GM12878 (cell line): ENCODE results near the gene UBE2M. TPM values are rescaled to one million over a fixed set of nuclear protein-coding genes. Genes with fewer than 3 reads are reported as not detected.
A peak's percentile ranks its signal among the peaks of the same experiment; 100 is the strongest.

ENCODE experiments used
- BCL3 ChIP-seq: IDR thresholded peaks from 2 replicates; pipeline ENCODE4 v1.6.1; 2011; ENCODE audit warnings: borderline replicate concordance, low read depth, mild to moderate bottlenecking, moderate library complexity, low read length; ENCODE audit not compliant: insufficient read depth, poor library complexity, severe bottlenecking
- HDAC6 ChIP-seq: fragments of 200-600 bp; sonication (generic); IDR thresholded peaks from one replicate; pipeline ENCODE4 v1.8.0; 2017; ENCODE audit warnings: antibody characterized with exemption; ENCODE audit not compliant: unreplicated experiment
- HSF1 ChIP-seq: fragments of 150-350 bp; IDR thresholded peaks from 2 replicates; pipeline ENCODE4 v1.6.1; 2014; ENCODE audit warnings: mild to moderate bottlenecking, low read depth, low read length
- KLF5 ChIP-seq: fragments of 450-650 bp; IDR thresholded peaks from 2 replicates; pipeline ENCODE4 v1.6.1; 2014; ENCODE audit warnings: mild to moderate bottlenecking; ENCODE audit not compliant: partially characterized antibody
- MXI1 ChIP-seq: fragments of 150-350 bp; IDR thresholded peaks from 2 replicates; pipeline ENCODE4 v1.6.1; 2011; ENCODE audit warnings: low read depth, mild to moderate bottlenecking, inconsistent platforms, low read length, improper control_type of control experiment
- NBN ChIP-seq: fragments of 450-650 bp; IDR thresholded peaks from 2 replicates; pipeline ENCODE4 v1.6.1; 2016
- POU2F2 ChIP-seq: IDR thresholded peaks from 3 replicates; pipeline ENCODE4 v1.6.1; 2011; ENCODE audit warnings: low read depth, mild to moderate bottlenecking, low read length, borderline replicate concordance
- RAD21 ChIP-seq: IDR thresholded peaks from 2 replicates; pipeline ENCODE4 v1.6.1; 2011; ENCODE audit warnings: mild to moderate bottlenecking, low read depth, low read length, moderate library complexity; ENCODE audit not compliant: insufficient read depth
- RCOR1 ChIP-seq: conservative IDR thresholded peaks from 2 replicates; pipeline ENCODE4 v1.6.1; 2012; ENCODE audit warnings: low read depth, low read length, improper control_type of control experiment
- SIX5 ChIP-seq: IDR thresholded peaks from 2 replicates; pipeline ENCODE4 v1.6.1; 2011; ENCODE audit warnings: mild to moderate bottlenecking, low read depth, low read length, moderate library complexity; ENCODE audit not compliant: severe bottlenecking
- SMC3 ChIP-seq: IDR thresholded peaks from 2 replicates; pipeline ENCODE4 v1.6.1; 2011; ENCODE audit warnings: low read length, improper control_type of control experiment, borderline replicate concordance
- STAT3 ChIP-seq: IDR thresholded peaks from 2 replicates; pipeline ENCODE4 v1.6.1; 2011; ENCODE audit warnings: low read depth, low read length, improper control_type of control experiment
- SUPT20H ChIP-seq: IDR thresholded peaks from 2 replicates; pipeline ENCODE4 v1.6.1; 2011; ENCODE audit warnings: low read depth, mild to moderate bottlenecking, low read length, moderate library complexity, borderline replicate concordance; ENCODE audit not compliant: control insufficient read depth
- TAF1 ChIP-seq: IDR thresholded peaks from 2 replicates; pipeline ENCODE4 v1.6.1; 2011; ENCODE audit warnings: mild to moderate bottlenecking, low read depth, low read length, borderline replicate concordance
- TCF12 ChIP-seq: IDR thresholded peaks from 2 replicates; pipeline ENCODE4 v1.6.1; 2011; ENCODE audit warnings: low read depth, mild to moderate bottlenecking, low read length
- TCF7 ChIP-seq: IDR thresholded peaks from 2 replicates; pipeline ENCODE4 v1.6.1; 2014; ENCODE audit warnings: antibody characterized with exemption, borderline replicate concordance
- ZNF384 ChIP-seq: IDR thresholded peaks from 2 replicates; pipeline ENCODE4 v1.6.1; 2012; ENCODE audit warnings: low read depth, mild to moderate bottlenecking, low read length, improper control_type of control experiment, borderline replicate concordance
- ZNF687 ChIP-seq: fragments of 450-650 bp; IDR thresholded peaks from 2 replicates; pipeline ENCODE4 v1.6.1; 2017; ENCODE audit warnings: mild to moderate bottlenecking, moderate library complexity
- polyA plus RNA-seq, 11 experiments: library from polyadenylated mRNA; depleted of rRNA in 4 of 11; unstranded in 6 of 11; stranded (reverse) in 5 of 11; fragments of >200 nt; fragmentation: Nextera tagmentation in 4 of 11; fragmentation: Illumina TruSeq in 1 of 11; extraction: Ambion mirVana in 4 of 11; extraction: Trizol in 1 of 11; gene quantifications; 1 replicate in 1 of 11; 2 replicates in 10 of 11; pipeline versions ENCODE4 v1.2.1 to v1.2.3, GENCODE V29; 2011 to 2016; ENCODE audit warnings: inconsistent platforms in 2 of 11, missing spikeins in 2 of 11, low read depth in 1 of 11
- total RNA-seq, 4 experiments: library from RNA; depleted of rRNA in 3 of 4; stranded (reverse); fragments of >200 nt in 3 of 4; fragmentation: Illumina TruSeq in 1 of 4; extraction: Trizol in 1 of 4; gene quantifications; 2 replicates each; pipeline versions ENCODE4 v1.2.1 to v1.2.3, GENCODE V29; 2013 to 2021
- TF ChIP-seq, protein P1 (sequence below), 3 experiments: IDR thresholded peaks in 2 of 3; conservative IDR thresholded peaks in 1 of 3; 2 replicates each; pipeline ENCODE4 v1.5.1; 2011; ENCODE audit warnings: low read depth in 3 of 3, low read length in 3 of 3, mild to moderate bottlenecking in 3 of 3, control low read depth in 2 of 3, moderate library complexity in 2 of 3, inconsistent platforms in 1 of 3, mixed read lengths in 1 of 3; ENCODE audit not compliant: control insufficient read depth in 2 of 3, insufficient read depth in 1 of 3; ENCODE audit errors: extremely low read depth in 1 of 3

The UBE2M gene
- total and polyA plus RNA-seq, 10 of the 15 experiments (the other 5 are each of a cell fraction or from before 2014, with no cell fraction given): 1.4 to 105 (median 73.9) TPM

DNA sequence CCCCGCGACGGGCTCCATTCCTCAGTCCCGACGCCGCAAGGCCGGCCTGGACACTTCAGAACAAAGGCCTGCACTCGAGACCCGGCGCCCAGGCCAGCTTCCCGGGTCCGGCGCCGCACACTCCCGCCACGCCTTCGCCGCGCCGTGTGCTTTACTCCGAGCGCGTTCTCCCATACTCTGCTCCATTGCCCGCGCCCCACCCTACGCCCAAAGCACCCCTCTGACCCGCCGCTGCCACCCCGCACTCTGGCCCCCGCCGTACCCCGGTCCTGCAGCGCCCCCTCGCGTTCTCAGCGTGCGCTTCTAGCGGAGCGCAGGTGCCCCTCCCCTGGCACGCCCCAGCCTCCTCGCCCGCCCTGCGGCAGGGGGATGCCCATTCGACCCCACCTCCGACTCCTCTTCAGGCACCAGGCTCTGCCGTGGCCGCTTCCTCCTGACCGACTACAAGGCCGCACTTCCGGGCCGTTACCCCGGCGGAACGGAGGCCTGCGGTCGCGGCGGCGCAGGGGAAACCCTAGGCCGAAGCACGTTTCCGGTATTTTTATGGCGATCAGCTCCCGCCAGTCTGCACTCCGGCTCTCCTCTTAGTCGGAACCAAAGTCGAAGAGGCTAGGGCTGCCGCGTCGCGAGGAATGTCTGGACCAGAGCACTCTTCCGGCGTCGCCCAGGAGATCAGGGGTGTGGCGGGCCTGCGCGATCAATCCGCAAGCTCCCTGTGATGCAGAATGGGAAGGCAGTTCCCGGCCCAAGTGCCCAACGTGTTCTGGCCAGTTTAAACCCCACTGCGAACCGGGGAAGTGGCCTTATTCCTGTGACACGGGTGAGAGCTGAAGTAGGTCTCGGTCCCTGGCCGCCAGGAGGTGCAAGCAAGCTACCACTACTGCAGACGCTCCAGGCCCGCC lies 38.8 kb downstream of the UBE2M start, which contains the start of gene ZBTB45 (continued):
- peak; percentile 93 for TF ChIP-seq KLF5
- TF ChIP-seq ZNF687: peak; percentile 64
- peak; percentile 91 for TF ChIP-seq POU2F2
- TF ChIP-seq ZNF384: 0 out of 2 replicates have a peak, but pooled peaks have one; percentile 15
- peak; percentile 61; the same call in 1 of the 2 replicates for TF ChIP-seq HSF1
- no peak; the same call in 1 of the 2 replicates for TF ChIP-seq TCF7
- peak; percentile 81 for TF ChIP-seq SIX5
- TF ChIP-seq NBN: peak; percentile 96
- TF ChIP-seq, protein P1, sequence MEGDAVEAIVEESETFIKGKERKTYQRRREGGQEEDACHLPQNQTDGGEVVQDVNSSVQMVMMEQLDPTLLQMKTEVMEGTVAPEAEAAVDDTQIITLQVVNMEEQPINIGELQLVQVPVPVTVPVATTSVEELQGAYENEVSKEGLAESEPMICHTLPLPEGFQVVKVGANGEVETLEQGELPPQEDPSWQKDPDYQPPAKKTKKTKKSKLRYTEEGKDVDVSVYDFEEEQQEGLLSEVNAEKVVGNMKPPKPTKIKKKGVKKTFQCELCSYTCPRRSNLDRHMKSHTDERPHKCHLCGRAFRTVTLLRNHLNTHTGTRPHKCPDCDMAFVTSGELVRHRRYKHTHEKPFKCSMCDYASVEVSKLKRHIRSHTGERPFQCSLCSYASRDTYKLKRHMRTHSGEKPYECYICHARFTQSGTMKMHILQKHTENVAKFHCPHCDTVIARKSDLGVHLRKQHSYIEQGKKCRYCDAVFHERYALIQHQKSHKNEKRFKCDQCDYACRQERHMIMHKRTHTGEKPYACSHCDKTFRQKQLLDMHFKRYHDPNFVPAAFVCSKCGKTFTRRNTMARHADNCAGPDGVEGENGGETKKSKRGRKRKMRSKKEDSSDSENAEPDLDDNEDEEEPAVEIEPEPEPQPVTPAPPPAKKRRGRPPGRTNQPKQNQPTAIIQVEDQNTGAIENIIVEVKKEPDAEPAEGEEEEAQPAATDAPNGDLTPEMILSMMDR (IDR thresholded peaks at IDR 0.05 in 2 of 3, conservative IDR thresholded peaks at IDR 0.05 in 1 of 3; ENCODE audit: control insufficient read depth in 2 of 3, extremely low read depth in 1 of 3, insufficient read depth in 1 of 3, low read depth in 3 of 3, low read length in 3 of 3): peak; percentile 79 to 91 (median 88)
- TF ChIP-seq SUPT20H: no peak
- peak; percentile 44 for TF ChIP-seq SMC3
- peak; percentile 48 for TF ChIP-seq TCF12
- TF ChIP-seq BCL3: peak; percentile 10
- TF ChIP-seq RCOR1: 0 out of 2 replicates have a peak, but pooled peaks have one; percentile 90
- TF ChIP-seq TAF1: peak; percentile 96
- peak; percentile 92 for TF ChIP-seq MXI1
- TF ChIP-seq HDAC6: no peak
- peak; percentile 80 for TF ChIP-seq RAD21
- TF ChIP-seq STAT3: 0 out of 2 replicates have a peak, but pooled peaks have one; percentile 54
